Epithelial cell of esophagus (primary cell): ENCODE measurements around the gene NIN.
A peak's percentile ranks its signal among the peaks of the same experiment; 100 is the strongest.

Source experiments
- DNase-seq: peaks from one replicate; pipeline ENCODE4 v3.0.0; 2010; ENCODE audit warnings: low read depth
- H3K4me3 ChIP-seq: 2 replicates; pipeline ENCODE4 v1.5.1; 2011; ENCODE audit warnings: mild to moderate bottlenecking, low read length, control low read depth
- CTCF ChIP-seq: IDR thresholded peaks from 2 replicates; pipeline ENCODE4 v1.5.1; 2011; ENCODE audit warnings: low read depth, mild to moderate bottlenecking, low read length, control low read depth, inconsistent platforms; ENCODE audit not compliant: insufficient read depth; ENCODE audit errors: missing control alignments

The NIN gene

GRCh38 chr14:50766338-50766886 is 64.5 kb downstream of the NIN start:
- no peak for TF ChIP-seq CTCF
- no peak overlapping the region for H3K4me3 ChIP-seq
- no peak for DNase-seq

- DNase-seq: no peak
- no peak for TF ChIP-seq CTCF
- no peak overlapping the region for H3K4me3 ChIP-seq
Observed at GRCh38 chr14:50763382-50764007, 67.5 kb downstream of the NIN start.

- H3K4me3 ChIP-seq: no peak overlapping the region
Observed at GRCh38 chr14:50762931-50763300, 68.0 kb downstream of the NIN start.

GRCh38 chr14:50762001-50762930 is 68.7 kb downstream of the NIN start:
- H3K4me3 ChIP-seq: no peak overlapping the region
- DNase-seq: peak; percentile 50
- TF ChIP-seq CTCF: no peak

More at GRCh38 chr14:50762931-50763300, 68.0 kb downstream of the NIN start:
- DNase-seq: no peak
- no peak for TF ChIP-seq CTCF

GRCh38 chr14:50759800-50760543 is 71.0 kb downstream of the NIN start:
- no peak for DNase-seq
- no peak for TF ChIP-seq CTCF
- H3K4me3 ChIP-seq: no peak overlapping the region

GRCh38 chr14:50758945-50759344 is 72.0 kb downstream of the NIN start:
- H3K4me3 ChIP-seq: no peak overlapping the region
- no peak for DNase-seq
- TF ChIP-seq CTCF: no peak
